Body of pancreas (tissue), 4 donors: Measurements from ENCODE around the gene KRT86.

Source experiments
- CTCF ChIP-seq, 7 experiments: fragments of 450-650 bp in 4 of 7; fragments of 200-600 bp in 3 of 7; sonication (generic) in 3 of 7; IDR thresholded peaks; one replicate each; pipeline ENCODE4 v1.5.1; 2016 to 2019; ENCODE audit warnings: antibody characterized with exemption in 7 of 7
- POLR2A ChIP-seq, 3 donors: fragments of 450-650 bp; IDR thresholded peaks; one replicate each; pipeline ENCODE4 v1.6.1; 2016; ENCODE audit warnings: antibody characterized with exemption in 3 of 3, mild to moderate bottlenecking in 2 of 3

DNA sequence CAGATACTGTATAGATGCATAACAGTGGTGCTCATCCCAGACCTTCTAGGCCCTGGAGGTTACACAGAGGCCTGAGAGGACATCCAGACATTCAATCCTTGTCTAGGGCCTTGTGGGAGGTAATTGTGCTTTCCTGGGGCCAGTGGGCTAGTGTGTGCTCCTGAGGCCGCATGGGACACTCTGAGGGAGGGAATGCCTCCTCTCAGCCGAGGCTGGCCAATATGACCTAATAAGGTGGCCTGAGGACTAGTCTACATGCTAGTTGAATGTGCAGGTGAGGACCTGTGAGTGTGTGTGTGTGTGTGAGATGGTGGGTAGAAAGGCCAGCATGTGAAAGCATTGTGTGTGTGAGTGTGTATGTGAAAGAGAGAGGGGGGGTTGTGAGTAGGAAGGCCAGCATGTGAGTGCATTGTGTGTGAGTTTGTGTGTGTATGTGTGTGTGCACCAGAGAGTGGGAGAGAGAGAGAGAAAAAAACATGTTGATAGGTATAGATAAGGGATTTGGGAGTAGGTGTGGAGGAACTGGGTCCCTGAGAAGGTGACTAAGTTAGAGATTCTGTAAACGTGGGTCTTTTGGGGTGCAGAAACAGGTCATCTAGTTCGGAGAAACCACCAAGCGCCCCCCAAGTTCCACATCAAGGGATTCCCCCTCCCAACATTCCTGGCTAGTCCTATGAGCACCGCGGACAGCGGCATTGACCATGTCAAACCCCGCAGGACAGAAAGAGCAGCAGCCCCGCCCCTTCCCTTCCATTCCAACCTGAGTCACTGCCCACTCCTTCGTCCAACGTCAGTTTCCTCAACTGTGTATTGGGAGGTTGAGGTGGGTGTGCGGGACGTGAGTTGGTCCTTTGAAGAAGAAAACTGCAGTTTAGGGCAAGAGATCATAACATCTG is 26.6 kb downstream of the KRT86 start:
- TF ChIP-seq CTCF (IDR thresholded peaks at IDR 0.05) = no peak
- TF ChIP-seq POLR2A (IDR thresholded peaks at IDR 0.05) = no peak
